GM23338 (cell line): ENCODE results near the gene TSR3. TPM values are rescaled to one million over a fixed set of nuclear protein-coding genes. Genes with fewer than 3 reads are reported as not detected.

Experiments
- ATAC-seq: fragments of 200-7000 bp; cut with Tn5 transposase; 3 replicates; pipeline ENCODE4 v1.9.1; 2020
- DNase-seq: peaks from one replicate; pipeline ENCODE4 v3.0.0-alpha.2; 2015; ENCODE audit warnings: low spot score
- H2AFZ ChIP-seq: fragments of 200-600 bp; sonication (generic); 2 replicates; pipeline ENCODE4 v1.8.0; 2016; ENCODE audit warnings: antibody characterized with exemption, mild to moderate bottlenecking, moderate library complexity
- H3F3A ChIP-seq: fragments of 200-600 bp; sonication (generic); replicated peaks from 2 replicates; pipeline ENCODE4 v1.8.0; 2017; ENCODE audit warnings: antibody characterized with exemption, mixed run types, low read depth
- H3K27ac ChIP-seq: fragments of 200-600 bp; sonication (generic); 2 replicates; pipeline ENCODE4 v1.6.1; 2016; ENCODE audit warnings: low read depth
- H3K27me3 ChIP-seq: fragments of 200-600 bp; sonication (generic); 2 replicates; pipeline ENCODE4 v1.8.0; 2016; ENCODE audit warnings: mild to moderate bottlenecking, mixed run types, moderate library complexity; ENCODE audit not compliant: insufficient read depth
- H3K36me3 ChIP-seq: fragments of 200-600 bp; sonication (generic); 2 replicates; pipeline ENCODE4 v1.8.0; 2016; ENCODE audit warnings: mild to moderate bottlenecking; ENCODE audit not compliant: insufficient read depth
- H3K4me1 ChIP-seq: fragments of 200-600 bp; sonication (generic); 2 replicates; pipeline ENCODE4 v1.8.0; 2016; ENCODE audit warnings: mild to moderate bottlenecking, moderate library complexity; ENCODE audit not compliant: insufficient read depth
- H3K4me2 ChIP-seq: fragments of 200-600 bp; sonication (generic); 2 replicates; pipeline ENCODE4 v1.7.1; 2017; ENCODE audit warnings: mixed run types
- H3K4me3 ChIP-seq: fragments of 200-600 bp; sonication (generic); 2 replicates; pipeline ENCODE4 v1.6.1; 2016; ENCODE audit warnings: mixed run types
- H3K79me2 ChIP-seq: fragments of 200-600 bp; sonication (generic); replicated peaks from 2 replicates; pipeline ENCODE4 v1.8.0; 2017; ENCODE audit warnings: mild to moderate bottlenecking; ENCODE audit not compliant: insufficient read depth
- H3K9me2 ChIP-seq: fragments of 200-600 bp; sonication (generic); 2 replicates; pipeline ENCODE4 v1.8.0; 2017; ENCODE audit not compliant: insufficient read depth
- H4K20me1 ChIP-seq: fragments of 200-600 bp; sonication (generic); replicated peaks from 2 replicates; pipeline ENCODE4 v1.8.0; 2017; ENCODE audit warnings: mild to moderate bottlenecking; ENCODE audit not compliant: insufficient read depth
- H3K27ac Mint-ChIP-seq: 2 replicates; pipeline ENCODE4 v1.8.0; 2020; ENCODE audit warnings: inconsistent platforms, mild to moderate bottlenecking, moderate library complexity, mixed read lengths
- H3K27me3 Mint-ChIP-seq: 3 replicates; pipeline ENCODE4 v1.8.0; 2022; ENCODE audit warnings: low read depth, mild to moderate bottlenecking, moderate library complexity, mixed read lengths, inconsistent platforms; ENCODE audit not compliant: insufficient read depth, poor library complexity
- H3K36me3 Mint-ChIP-seq: 3 replicates; pipeline ENCODE4 v1.8.0; 2021; ENCODE audit warnings: low read depth, mild to moderate bottlenecking, inconsistent platforms, moderate library complexity, mixed read lengths
- H3K4me1 Mint-ChIP-seq: 3 replicates; pipeline ENCODE4 v1.8.0; 2020; ENCODE audit warnings: mild to moderate bottlenecking, inconsistent platforms, mixed read lengths
- H3K4me3 Mint-ChIP-seq: 3 replicates; pipeline ENCODE4 v1.8.0; 2021; ENCODE audit warnings: moderate library complexity, mild to moderate bottlenecking, inconsistent platforms, mixed read lengths
- H3K9me3 Mint-ChIP-seq: 3 replicates; pipeline ENCODE4 v1.8.0; 2020; ENCODE audit warnings: moderate library complexity, mild to moderate bottlenecking, inconsistent platforms, mixed read lengths
- CREB1 ChIP-seq: fragments of 250-450 bp; sonication (Bioruptor Pico); IDR thresholded peaks from 2 replicates; pipeline ENCODE4 v1.5.0; 2020; ENCODE audit warnings: low read depth, mild to moderate bottlenecking, moderate library complexity
- CTCF ChIP-seq, 2 experiments: fragments of 200-600 bp in 1 of 2; sonication (generic) in 1 of 2; conservative IDR thresholded peaks; 2 replicates each; pipeline versions ENCODE4 v1.5.1 to v1.6.1; 2016 to 2017; ENCODE audit warnings: antibody characterized with exemption in 2 of 2, low read depth in 2 of 2, mild to moderate bottlenecking in 2 of 2, moderate library complexity in 1 of 2
- EZH2 ChIP-seq: fragments of 200-600 bp; sonication (generic); IDR thresholded peaks from one replicate; pipeline ENCODE4 v1.8.0; 2017; ENCODE audit warnings: antibody characterized with exemption, mild to moderate bottlenecking, low read depth; ENCODE audit not compliant: unreplicated experiment
- NANOG ChIP-seq: IDR thresholded peaks from 2 replicates; pipeline ENCODE4 v1.6.1; 2016; ENCODE audit warnings: antibody characterized with exemption, borderline replicate concordance
- REST ChIP-seq: IDR thresholded peaks from one replicate; pipeline ENCODE4 v1.6.1; 2018; ENCODE audit warnings: antibody characterized with exemption; ENCODE audit not compliant: unreplicated experiment
- ZNF331 ChIP-seq: fragments of 250-450 bp; sonication (Bioruptor Pico); IDR thresholded peaks from 2 replicates; pipeline ENCODE4 v1.5.0; 2020; ENCODE audit warnings: low read depth, mild to moderate bottlenecking, moderate library complexity
- ZNF462 ChIP-seq: fragments of 250-450 bp; sonication (Bioruptor Pico); IDR thresholded peaks from 2 replicates; pipeline ENCODE4 v1.5.0; 2020; ENCODE audit warnings: mild to moderate bottlenecking, moderate library complexity
- polyA plus RNA-seq: library from polyadenylated mRNA; unstranded; fragments of >200 nt; fragmentation: Nextera tagmentation; extraction: Ambion mirVana; gene quantifications from 2 replicates; pipeline ENCODE4 v1.2.1, GENCODE V29; 2016
- total RNA-seq: library from RNA; depleted of rRNA; stranded (reverse); fragments of >200 nt; shearing (Covaris generic); gene quantifications from 2 replicates; pipeline ENCODE4 v1.2.3, GENCODE V29; 2014
- TF ChIP-seq, protein P1 (sequence below): IDR thresholded peaks from 2 replicates; pipeline ENCODE4 v1.6.1; 2016; ENCODE audit warnings: antibody characterized with exemption

The TSR3 gene
- total and polyA plus RNA-seq, 2 experiments from 2014 or later, result 58.5 to 97.3 TPM

- DNase-seq, result no peak
- Histone ChIP-seq H4K20me1 (peaks cover 6% of the 10 kb centered on the region), H2AFZ (no peak overlapping the region), H3K79me2 (peaks cover 25% of the 10 kb centered on the region), H3K27ac (no peak overlapping the region), H3K4me2 (no peak overlapping the region), H3F3A (peaks cover 4% of the 10 kb centered on the region), H3K9me2 (no peaks in the 10 kb centered on the region), H3K4me3 (no peak overlapping the region), H3K36me3 (no peaks in the 10 kb centered on the region), H3K4me1 (peaks cover 16% of the 10 kb centered on the region), H3K27me3 (no peaks in the 10 kb centered on the region)
- Mint-ChIP-seq H3K27me3 (peaks cover 14% of the 10 kb centered on the region), H3K4me1 (peaks cover 16% of the 10 kb centered on the region), H3K9me3 (no peaks in the 10 kb centered on the region), H3K36me3 (peaks cover 5% of the 10 kb centered on the region; the same call in 1 of the 3 replicates), H3K4me3 (no peak overlapping the region), H3K27ac (no peak overlapping the region)
- ATAC-seq, result no peak
- TF ChIP-seq EZH2 (no peak), NANOG (no peak), CREB1 (no peak), CTCF (conservative IDR thresholded peaks at IDR 0.05; ENCODE audit: low read depth in 2 of 2) (no peak), ZNF331 (CRISPR knock-in tag) (no peak), ZNF462 (no peak), REST (no peak)
- TF ChIP-seq, protein P1, sequence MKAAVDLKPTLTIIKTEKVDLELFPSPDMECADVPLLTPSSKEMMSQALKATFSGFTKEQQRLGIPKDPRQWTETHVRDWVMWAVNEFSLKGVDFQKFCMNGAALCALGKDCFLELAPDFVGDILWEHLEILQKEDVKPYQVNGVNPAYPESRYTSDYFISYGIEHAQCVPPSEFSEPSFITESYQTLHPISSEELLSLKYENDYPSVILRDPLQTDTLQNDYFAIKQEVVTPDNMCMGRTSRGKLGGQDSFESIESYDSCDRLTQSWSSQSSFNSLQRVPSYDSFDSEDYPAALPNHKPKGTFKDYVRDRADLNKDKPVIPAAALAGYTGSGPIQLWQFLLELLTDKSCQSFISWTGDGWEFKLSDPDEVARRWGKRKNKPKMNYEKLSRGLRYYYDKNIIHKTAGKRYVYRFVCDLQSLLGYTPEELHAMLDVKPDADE, result no peak
Observed at GRCh38 chr16:1375741-1376410, 24.2 kb upstream of the TSR3 start.
